ENCODE results near the gene SLC52A3.
"Not testable (repeated sequence)": the region's sequence is repeated elsewhere in the genome, so short reads cannot be mapped to it uniquely, and the experiment has no call there.

SLC52A3 gene

GRCh38 chr20:768426-768978, at the start of gene SLC52A3:
TSS of gene SLC52A3 (minus strand) at chr20:768500. CDS start at chr20:765774, 2,726 bp downstream.
- no peak for DNase-seq

- peak; percentile 46 for DNase-seq
These were observed 47.8 kb upstream of the SLC52A3 start for GRCh38 chr20:815914-816606.

- no peak for DNase-seq
These were observed 46.9 kb upstream of the SLC52A3 start for GRCh38 chr20:815226-815625.

GRCh38 chr20:813390-813789, 45.1 kb upstream of the SLC52A3 start:
- DNase-seq: no peak

GRCh38 chr20:812435-812814, 44.1 kb upstream of the SLC52A3 start:
- DNase-seq: not testable (repeated sequence)

DNA sequence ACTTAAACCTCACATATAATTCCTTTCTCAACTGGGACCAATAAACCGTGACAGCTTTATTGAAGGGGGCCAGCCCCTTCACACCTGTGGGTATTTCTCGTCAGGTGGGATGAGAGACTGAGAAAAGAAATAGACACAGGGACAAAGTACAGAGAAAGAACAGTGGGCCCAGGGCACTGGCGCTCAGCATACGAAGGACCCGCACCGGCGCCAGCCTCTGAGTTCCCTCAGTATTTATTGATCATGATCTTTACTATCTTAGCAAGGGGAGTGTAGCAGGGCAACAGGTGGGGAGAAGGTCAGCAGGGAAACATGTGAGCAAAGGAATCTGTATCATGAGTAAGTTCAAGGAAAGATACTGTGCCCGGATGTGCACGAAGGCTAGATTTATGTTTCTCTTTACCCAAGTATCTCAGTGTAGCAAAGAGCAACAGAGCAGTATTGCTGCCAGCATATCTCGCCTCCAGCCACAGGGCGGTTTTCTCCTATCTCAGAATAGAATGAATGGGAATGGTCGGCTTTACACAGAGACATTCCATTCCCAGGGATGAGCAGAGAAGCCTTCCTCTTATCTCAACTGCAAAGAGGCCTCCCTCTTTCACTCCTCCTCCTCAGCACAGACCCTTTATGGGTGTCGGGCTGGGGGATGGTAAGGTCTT, 43.6 kb upstream of the SLC52A3 start:
- DNase-seq: not testable (repeated sequence)

DNA sequence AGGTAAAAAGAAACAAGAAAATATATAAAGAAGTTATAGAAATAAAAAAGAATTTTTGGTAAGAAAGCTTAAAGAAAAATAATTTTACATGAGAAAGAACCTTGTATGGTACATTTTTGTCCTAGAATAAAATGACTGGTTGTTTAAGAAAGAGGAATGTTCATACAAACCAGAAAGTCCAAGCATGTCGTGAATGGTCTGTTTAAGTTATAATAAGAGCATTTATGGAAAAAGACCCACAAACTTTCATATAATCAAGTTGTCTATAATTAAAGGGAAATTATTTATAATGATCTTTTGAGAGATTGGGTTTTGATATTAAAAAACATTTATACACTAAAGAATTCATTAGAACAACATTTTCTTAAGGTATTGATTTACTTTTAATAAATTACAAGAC, 37.4 kb upstream of the SLC52A3 start:
- no peak for DNase-seq

GRCh38 chr20:801678-802077, 33.4 kb upstream of the SLC52A3 start:
- DNase-seq: no peak

DNA sequence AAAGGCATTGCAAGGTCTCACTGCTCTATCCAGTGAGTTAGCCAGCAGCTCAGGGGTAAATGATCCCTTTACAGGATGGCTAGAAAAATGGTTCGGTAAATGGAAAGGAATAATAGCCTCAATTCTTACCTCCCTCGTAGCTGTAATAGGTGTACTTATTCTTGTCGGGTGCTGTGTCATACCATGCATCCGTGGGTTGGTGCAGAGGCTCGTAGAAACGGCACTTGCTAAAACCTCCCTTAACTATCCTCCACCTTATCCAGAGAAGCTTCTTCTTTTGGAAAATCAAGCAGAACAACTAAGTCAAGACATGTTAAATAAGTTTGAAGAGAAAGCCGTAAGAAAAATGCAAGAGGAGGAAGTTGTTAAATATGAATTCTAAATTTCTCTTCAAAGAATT, 31.7 kb upstream of the SLC52A3 start:
- DNase-seq: not testable (repeated sequence)

DNA sequence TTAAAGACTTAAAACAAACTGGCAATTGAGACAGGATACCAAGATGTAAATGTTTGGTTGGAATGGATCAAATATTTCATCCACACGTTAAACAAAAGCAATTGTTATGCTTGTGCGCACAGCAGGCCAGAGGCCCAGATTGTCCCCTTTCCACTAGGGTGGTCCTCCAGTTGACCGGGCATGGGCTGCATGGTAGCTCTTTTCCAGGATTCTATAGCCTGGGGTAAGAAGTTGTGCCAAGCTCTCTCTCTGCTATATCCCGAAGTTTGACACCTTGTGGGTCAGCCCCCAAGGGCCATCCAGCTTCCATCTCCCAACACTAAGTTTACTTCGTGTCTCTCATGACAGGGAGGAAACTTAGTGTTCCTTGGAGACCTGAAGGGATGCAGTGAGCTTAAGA, 30.4 kb upstream of the SLC52A3 start:
- DNase-seq: not testable (repeated sequence)

DNA sequence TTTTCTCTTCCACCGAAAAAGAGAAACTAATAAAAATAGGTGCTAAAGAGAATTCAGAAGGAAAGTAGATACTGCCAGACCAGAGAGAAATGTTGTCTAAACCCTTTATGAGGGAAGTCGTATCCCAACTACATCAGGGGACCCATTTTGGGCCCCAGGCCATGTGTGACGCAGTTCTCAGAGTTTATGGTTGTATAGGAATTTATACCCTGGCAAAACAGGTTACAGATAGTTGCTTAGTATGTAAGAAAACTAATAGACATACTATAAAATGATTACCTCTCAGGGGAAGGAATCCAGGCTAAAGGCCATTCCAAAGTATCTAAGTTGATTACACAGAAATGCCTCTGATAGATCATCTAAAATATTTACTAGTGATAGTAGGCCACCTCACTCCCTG, 28.6 kb upstream of the SLC52A3 start:
- no peak for DNase-seq

DNA sequence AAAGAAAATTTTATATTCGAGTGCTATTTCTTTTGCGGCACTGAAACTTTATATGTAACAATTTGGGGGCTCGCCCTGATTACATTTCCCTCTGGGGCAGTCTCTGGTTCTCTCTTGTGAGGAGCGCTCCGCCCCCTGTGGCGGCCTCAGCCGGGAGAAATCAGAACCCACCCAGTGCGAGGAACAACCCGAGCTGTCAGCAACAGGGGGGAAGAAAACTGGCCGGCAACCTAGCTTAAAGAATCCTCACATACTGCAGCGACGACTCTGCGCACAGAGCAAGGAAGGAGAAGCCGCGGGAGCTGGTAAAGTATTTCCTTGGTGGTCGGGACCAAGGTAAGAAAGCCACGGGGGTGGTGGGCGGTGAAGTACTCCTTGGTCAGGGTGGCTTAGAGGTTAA, 23.9 kb upstream of the SLC52A3 start:
- no peak for DNase-seq

GRCh38 chr20:791056-791455, 22.8 kb upstream of the SLC52A3 start:
- DNase-seq: no peak

- no peak for DNase-seq
These were observed 19.5 kb upstream of the SLC52A3 start for GRCh38 chr20:787825-788224.

DNA sequence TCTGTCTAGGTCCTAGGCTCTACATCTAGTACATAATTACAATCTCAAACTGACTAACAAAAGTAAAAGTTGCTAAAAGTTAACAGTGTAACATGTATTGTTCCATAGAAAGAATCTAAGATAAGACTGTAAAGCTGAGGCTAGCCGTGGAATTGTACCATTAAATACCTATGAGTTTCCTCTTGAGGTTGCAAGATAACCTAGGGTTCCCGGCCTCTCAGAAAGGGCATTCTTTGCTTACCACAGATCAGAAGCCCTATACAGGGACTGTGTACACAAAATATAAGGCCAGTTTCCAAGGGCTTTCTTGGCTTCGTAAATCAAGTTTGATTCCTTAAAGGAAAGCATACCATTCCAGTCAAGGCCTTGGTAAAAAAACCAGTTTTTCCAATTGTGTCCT, 11.5 kb upstream of the SLC52A3 start:
- DNase-seq: no peak

- DNase-seq: no peak
These were observed 7.9 kb upstream of the SLC52A3 start for GRCh38 chr20:776165-776564.

DNA sequence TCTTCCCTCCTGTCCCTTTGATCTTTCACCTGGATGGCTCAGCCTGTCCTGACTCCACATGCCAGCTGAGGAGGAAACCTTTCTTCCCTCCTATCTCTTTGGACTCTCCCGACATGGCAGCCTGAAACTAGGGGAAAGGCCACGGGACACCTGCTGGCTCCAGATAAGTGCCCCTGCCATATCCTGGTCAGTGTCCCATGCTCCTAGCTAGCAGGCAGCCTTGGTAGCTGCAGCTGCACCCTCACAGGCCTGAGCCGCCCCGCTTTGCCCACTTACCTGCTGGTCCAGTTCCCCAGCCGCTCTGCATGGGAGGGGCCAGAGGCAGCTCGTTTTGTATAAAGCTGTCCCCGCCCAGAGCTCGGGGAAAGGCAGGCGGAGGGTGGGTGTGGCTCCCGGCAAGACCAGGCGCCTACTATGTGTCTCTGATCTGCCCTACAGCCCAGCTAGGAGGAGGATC, 7.4 kb upstream of the SLC52A3 start:
- no peak for DNase-seq

DNA sequence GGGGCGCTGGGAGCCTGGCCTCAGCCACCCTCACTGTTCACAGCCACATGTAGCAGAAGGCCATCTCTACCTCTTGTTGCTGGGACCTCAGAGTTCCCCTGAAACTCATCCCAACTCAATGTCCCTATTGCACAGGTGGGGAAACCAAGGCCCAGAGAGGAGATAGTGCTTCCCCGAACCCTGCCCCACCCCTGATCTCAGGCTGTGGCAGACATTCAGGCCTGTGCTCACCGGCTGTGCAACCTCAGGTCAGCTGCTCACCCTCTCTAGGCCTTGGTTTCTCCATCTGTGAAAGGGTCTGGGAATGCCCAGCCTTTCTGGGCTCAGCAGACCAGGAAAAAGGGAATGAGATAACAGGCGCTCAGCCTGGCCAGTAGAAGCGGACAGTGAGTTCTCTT, 6.4 kb upstream of the SLC52A3 start:
- DNase-seq: no peak

DNA sequence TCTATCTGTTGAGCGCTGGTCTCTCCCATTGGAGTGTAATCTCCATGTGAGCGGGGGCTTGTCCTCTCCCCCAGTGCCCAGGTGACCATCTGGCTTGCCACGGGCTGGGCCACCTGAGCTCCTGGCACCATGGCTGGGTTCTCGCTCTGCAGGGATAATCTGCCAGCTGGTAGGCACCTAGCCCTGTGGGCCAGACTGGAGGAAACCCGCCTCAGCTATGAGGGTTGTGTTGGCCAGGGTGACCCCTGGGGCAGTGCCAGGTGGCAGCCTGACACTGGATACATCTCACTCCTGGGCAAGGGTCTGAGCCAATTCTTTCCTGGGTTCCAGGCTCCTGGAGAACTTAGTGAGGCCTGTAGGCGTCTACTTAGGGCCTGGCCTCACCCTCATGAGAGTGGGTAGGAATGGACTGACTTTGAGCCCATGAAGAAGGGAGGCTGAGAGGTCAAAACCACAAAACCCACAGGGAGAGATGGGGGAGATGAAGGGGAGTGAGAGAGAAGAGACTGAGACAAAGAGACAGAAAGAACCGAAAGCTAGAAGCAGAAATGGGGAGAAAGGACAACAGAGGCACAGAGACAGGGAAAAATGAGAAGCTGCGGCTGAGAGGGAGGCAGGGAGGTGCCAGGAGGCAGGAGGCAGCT, 5.8 kb upstream of the SLC52A3 start:
- no peak for DNase-seq

DNA sequence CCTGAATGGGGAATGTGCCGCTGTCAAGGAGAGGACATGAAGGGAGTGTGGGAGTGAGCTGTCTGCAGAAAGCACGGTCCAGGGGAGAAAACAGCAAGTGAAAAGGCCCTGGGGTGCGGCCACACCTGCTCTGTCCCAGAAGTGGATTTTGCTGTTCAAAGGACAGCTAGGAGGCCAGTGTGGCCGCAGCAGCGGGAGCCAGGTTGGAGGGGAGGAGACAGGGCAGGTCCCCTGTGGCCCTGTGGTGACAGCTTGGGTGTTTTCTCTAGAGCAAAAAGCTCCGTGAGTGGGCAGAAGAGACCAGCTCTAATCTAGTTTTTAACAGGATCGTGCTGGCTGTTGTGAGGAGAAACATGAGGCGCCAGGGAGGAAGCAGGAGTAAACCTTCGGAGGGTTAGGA, 4.5 kb upstream of the SLC52A3 start:
- no peak for DNase-seq

- DNase-seq: no peak
These were observed 3.6 kb upstream of the SLC52A3 start for GRCh38 chr20:771741-772464.

- no peak for DNase-seq
These were observed 2.4 kb upstream of the SLC52A3 start for GRCh38 chr20:770691-771090.

DNA sequence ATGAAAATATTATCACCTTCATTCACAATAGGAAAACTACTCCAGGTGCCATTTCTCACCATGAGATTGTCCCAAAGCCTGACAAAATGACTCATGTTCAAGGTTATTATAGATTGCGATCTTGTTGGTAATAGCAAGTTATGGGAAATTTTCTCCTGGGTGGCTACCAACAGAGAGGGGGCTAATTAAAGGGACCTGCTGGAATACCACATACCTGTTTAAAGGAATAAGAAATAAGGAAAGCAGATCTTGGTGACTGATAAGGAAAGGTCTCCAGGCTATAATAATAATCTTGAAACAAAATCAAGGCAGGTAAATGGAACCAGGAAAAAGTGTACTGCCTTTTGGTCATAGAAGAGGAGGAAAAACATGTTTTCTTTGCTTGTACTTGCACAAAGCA, 1.4 kb downstream of the SLC52A3 start:
- DNase-seq: no peak
